AG10803 (cell line): ENCODE measurements around the gene POLR3A.
A peak's percentile ranks its signal among the peaks of the same experiment; 100 is the strongest.

ENCODE experiments used
- DNase-seq: peaks from one replicate; pipeline ENCODE4 v3.0.0; 2010; ENCODE audit warnings: low read depth
- H3K4me3 ChIP-seq: 2 replicates; pipeline ENCODE4 v1.5.1; 2011; ENCODE audit warnings: mild to moderate bottlenecking, low read length, control low read depth
- TF ChIP-seq, protein P1 (sequence below): conservative IDR thresholded peaks from 2 replicates; pipeline ENCODE4 v1.5.1; 2011; ENCODE audit warnings: mild to moderate bottlenecking, low read length, control low read depth, inconsistent platforms

The POLR3A gene

DNA sequence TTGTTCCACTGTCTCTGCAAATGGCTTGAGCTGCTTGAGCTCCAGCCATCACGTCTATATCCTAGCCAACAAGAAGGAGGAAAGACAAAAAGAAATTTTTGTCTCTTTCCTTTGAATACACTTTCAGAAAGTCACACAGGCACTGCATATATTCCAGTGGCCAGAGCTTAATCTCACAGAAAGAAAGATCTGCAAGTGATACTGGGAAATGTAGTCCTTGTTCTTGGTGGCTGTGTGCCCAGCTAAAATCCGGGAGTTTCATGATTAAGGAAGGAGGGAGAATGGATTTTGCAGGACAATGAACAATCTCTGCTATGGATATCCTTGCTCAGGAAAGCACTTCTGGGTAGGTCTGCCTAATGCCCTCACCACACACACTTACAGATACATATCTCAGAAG, 83.2 kb downstream of the POLR3A start:
- TF ChIP-seq, protein P1, sequence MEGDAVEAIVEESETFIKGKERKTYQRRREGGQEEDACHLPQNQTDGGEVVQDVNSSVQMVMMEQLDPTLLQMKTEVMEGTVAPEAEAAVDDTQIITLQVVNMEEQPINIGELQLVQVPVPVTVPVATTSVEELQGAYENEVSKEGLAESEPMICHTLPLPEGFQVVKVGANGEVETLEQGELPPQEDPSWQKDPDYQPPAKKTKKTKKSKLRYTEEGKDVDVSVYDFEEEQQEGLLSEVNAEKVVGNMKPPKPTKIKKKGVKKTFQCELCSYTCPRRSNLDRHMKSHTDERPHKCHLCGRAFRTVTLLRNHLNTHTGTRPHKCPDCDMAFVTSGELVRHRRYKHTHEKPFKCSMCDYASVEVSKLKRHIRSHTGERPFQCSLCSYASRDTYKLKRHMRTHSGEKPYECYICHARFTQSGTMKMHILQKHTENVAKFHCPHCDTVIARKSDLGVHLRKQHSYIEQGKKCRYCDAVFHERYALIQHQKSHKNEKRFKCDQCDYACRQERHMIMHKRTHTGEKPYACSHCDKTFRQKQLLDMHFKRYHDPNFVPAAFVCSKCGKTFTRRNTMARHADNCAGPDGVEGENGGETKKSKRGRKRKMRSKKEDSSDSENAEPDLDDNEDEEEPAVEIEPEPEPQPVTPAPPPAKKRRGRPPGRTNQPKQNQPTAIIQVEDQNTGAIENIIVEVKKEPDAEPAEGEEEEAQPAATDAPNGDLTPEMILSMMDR = no peak
- DNase-seq = peak; percentile 13
- no peak overlapping the region for H3K4me3 ChIP-seq

DNA sequence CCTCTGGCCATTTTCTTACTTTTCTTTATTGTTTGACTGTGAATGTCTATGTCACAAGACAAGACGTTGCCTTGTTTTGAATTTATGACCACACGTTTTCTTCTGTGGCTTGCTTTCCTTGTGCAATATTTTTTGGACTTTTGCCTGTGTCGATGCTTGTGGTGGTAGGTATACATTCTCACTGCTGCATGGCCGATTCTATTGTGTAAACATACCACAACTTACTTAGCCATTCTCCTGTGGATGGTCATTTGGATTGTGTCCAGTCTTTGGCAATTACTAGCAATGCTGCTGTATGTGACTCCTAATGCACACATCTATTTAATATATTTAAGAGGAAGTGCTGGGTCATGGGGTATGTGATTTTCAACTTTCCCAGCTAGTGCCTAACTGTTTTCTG, 84.8 kb downstream of the POLR3A start:
- peak; percentile 98 for DNase-seq
- TF ChIP-seq, protein P1 = no peak
- no peak overlapping the region for H3K4me3 ChIP-seq

DNA sequence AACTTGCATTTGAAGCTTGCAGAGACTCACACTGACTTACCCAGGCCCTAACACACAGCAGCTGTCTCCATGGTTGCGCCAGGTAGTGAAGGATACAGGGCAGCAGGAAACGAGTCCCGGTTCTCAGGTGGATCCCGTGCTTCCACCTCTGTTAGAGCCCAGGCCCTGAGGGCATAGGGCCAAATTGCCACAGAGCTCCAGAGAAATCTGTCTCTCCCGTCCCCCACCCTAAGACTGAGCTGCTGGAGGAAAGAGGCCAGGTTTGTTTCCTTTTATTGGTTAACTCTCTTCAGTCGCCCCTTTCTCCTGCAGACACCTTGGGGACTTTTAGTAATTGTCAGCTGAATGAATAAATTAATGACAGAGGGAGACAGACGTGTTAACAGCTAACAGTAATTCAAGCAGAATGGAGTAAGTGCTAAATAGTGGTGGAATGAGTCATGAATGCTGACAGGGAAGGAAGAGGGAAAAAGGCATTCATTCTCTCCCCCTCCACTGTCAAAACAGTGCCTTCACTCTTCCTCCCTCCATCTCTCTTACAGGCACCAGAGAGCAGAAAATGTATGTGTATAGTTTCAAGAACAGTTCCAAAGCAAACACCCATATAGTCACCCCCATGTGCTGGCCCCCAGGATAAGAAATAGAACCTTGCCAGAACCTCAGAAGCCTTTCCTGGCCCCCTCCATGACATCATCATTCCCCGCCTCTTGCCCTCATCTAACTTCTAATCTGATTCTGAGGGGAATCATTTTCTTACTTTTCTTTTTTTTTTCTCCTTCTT, 86.0 kb downstream of the POLR3A start:
- no peak overlapping the region for H3K4me3 ChIP-seq
- TF ChIP-seq, protein P1 = no peak
- peak; percentile 84 for DNase-seq

DNA sequence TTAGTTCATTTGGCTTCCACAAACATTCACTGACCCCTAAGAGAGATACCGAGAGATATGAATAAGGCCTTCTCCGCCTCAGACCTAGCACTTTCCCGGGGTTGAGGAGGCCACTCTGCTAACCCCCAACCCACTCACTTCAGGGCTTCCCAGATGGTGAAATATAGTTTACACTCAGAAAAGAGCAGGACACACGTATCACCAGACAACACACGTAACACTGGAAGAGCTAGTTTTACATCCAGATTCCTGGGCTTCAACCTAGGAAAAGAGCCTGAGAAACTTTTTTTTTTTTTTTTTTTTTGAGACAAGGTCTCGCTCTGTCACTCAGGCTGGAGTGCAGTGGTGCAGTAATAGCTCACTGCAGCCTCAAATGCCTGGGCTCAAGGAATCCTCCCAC, 87.5 kb downstream of the POLR3A start:
- H3K4me3 ChIP-seq = no peak overlapping the region
- TF ChIP-seq, protein P1 = no peak
- DNase-seq = no peak

DNA sequence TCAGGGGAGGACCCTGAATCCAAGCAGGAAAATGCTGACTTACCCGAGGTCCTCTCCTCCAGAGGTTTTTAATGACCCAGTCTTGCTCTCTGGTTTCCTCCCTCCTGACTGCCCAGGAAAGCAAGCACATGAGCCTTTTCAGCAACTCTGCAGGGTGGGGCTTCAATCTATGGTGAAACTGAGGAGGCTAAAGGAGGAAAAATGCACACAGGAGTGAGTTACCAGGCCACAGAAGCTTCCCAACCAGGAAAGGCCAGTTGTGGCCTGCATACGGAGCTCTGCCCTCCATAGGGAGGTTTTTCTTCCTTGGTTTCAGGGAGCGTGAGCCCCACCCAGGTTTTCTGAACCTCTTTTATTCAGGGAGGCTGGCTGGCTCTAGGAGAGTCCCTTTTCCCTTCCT, 88.7 kb downstream of the POLR3A start:
- DNase-seq = no peak
- no peak overlapping the region for H3K4me3 ChIP-seq
- TF ChIP-seq, protein P1 = no peak

DNA sequence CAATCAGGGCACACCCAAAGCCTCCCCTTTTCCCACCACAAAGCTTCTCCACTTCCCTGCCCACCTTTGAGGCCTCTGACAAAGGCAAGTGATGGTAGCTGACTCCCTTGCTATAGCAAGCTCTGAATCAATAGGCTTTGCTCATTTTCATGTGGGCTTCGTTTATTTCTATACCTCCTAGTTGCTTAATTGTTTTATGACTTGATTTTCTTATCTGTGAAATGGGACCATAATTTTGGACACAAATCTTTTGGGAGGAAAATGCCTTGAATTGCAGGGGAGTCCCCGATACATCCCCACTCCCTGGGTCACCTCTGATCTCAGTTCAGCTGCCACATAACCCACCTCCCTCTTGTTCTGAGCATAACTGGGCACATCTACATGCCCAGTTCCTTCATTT, 89.1 kb downstream of the POLR3A start:
- TF ChIP-seq, protein P1 = no peak
- DNase-seq = no peak

DNA sequence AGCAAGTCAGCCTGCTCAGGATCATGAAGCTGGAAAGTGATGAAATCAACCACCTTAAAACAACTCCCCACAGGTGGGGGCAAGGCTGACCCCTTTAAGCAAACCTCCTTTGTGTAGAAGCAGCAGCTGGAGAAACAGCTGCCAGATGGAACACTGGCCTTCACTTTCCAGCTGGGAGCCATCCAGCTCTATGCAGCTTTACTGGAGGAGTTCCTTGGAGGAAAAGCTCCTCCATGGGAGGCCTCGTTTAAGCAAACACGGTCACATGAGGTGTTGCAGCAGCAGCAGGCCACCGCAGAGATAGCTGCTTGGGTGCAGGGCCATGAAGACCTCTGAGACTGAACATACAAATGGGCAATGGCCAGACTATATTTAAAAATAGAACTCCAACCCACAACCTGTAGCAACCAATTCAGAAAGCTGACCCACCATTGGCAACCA, 89.7 kb downstream of the POLR3A start:
- H3K4me3 ChIP-seq = no peak overlapping the region
- TF ChIP-seq, protein P1 = no peak
- peak; percentile 87 for DNase-seq

More for the DNA sequence above, 89.1 kb downstream of the POLR3A start:
- no peak overlapping the region for H3K4me3 ChIP-seq
